DMS 273 treated with DMSO at 0.1 percent for 48 hours (cell line): ENCODE data around the gene CXXC4.

Experiments
- DNase-seq: peaks from one replicate; lab custom pipeline; 2025; lab: John Stamatoyannopoulos, UW

CXXC4 gene

DNA sequence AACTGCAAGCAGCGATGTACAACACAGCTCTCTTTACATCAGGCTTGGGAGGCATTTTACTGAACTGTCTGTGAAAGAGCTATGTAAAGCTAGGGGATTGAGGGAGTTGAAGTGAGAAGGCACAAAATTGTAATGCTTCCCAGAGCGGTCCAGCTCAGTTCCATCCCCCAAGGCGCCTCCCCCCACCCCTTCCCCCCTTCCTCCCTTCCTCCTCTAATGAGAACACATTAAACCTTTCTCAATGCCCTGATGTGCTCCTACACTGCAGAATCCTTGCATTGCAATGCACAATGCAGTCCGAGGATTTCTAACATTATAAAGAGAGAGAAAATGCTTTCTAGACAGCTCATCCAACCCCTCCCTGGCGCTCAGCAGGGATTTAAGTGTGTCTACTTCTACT is 73.9 kb downstream of the CXXC4 start:
- DNase-seq = no peak
